NCI-H526 treated with DMSO at 0.1 percent for 48 hours (cell line): ENCODE data around the gene CLRN1.

Experiments used
- DNase-seq: peaks from one replicate; lab custom pipeline; 2025; lab: John Stamatoyannopoulos, UW

The CLRN1 gene

DNA sequence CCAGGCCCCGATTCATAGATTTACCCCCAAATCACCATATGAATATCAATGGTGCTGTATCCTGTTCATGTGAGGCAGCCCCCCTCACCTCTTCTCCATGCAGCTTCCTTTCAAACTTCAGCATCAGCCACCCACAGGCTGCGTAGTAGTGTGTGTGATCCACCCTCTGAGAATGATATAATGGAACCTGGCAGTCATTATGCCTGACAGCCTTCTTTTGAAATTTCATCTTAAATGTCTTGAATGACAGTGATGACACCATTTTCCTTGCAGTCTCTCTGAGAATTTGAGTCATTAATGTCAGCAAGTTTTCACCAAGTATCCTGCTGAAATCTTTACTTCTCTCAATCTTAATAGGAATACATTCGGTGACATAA is 3.5 kb upstream of the CLRN1 start:
- DNase-seq: no peak

DNA sequence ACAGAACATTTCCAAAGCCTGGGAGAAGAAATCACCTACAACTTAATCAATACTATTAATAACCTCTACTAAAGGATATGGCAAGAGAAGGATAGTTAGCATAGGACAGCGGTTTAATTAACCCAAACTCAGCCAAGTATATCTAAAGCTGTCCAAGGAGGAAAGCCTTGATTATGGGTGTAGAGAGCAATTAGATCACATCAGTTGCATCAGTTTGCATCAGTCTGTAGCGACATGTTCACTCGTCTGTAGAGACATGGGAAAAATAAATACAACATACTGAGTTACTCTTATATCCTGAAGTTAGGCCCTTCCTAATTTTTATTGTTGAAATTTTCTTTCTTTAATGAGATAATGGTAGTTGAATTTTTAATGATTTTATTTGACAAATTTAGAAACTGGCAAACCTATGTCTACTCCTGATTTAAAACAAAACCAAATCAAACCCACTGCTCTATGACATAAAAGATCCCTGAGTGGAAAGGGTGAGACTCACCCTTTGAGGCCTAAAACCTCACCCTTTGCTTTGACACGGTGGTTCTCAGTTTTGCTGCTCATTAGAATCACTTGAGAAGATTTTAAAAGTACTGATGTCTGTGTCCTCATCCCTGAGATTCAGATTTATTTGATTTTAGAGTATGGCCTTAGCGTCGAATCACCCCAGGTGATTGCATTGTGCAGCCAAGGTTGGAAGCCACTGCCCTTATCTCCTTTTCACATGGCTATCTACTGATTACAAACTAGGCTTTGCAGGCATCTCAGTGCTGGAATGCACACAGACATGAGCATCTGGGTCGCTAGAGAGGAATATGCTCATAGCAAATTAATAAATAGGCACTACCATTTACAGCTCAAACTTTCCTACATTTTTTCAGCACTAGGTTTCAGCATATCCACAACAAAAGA is 2.8 kb upstream of the CLRN1 start:
- no peak for DNase-seq

DNA sequence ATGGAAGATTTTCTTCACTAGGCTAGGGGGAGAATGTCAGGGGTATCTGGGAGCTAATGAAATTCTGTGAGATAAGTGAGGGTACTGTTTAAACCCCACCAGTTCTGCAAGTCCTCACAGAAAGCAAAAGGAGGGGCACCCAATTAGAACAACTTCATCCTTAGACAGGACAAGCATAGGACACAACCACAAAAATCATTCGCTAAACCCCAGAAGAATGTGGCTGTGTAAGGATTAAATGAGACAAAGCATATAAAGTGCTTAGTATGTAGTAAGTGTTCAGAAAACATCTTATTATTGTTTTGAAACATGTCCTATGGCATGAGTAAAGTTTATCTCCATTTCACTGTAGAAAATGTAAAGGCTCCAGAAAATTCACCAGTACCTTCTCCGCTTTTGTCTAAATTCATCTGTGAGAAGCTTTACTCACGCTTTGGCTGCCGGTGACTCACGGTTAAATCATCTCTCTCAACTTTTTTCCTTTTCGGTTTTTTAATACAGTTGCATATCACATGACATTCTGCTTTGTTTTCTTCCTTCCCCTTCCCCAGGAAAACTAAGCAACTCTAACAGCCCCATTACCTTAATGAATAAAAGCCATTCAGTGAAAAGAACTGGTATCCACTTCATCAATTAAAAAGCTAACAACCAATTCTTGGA is 1.7 kb downstream of the CLRN1 start:
- no peak for DNase-seq

DNA sequence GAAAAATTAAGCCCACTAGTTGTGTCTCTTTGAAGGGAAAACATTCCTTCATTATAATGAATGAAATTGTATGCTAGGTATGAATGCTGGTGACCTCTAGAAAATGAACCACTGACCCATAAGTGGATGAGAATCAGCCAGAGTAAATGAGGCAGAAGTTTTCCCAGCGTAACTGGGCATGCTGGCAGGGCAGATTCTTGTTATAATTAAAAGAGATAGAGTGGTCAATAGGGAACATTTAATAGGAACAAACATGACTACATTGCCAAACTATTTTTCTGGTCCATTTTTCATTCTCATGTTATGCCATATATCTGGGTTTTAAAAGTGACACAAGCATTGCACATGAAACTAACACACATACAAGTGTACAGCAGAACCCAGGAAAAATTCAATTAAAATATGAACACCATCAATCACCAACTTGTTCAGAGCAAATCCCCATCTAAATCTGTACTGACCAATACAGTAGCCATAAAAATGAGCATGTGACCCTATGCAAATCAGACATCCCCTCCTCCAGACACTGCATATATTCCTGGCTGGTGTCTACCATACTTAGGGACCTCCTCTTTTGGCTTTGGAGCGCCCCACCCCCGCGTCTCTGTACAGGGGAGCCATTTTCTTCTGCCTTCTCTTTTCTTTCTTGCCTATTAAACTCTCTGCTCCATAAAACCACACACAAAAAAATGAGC is 4.0 kb downstream of the CLRN1 start:
- no peak for DNase-seq

DNA sequence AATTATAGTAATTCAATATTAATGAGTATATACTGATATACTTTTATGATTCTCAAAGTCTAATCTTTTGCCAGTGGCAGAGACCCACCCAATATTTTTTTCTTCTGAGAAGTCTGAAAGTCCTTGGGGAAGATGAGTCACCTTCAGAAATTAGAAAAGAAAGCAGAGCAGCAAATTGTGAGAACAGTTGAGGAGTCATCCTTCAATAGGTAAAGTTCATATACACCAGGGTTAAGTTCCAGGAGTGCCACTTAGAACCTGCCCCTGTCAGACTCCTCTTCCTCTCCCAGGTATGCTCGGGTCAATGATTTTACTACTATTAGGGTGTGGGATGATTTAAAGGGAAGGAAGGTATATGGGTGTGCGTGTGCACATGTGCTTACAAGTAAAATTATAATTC is 7.1 kb downstream of the CLRN1 start:
- DNase-seq: no peak

DNA sequence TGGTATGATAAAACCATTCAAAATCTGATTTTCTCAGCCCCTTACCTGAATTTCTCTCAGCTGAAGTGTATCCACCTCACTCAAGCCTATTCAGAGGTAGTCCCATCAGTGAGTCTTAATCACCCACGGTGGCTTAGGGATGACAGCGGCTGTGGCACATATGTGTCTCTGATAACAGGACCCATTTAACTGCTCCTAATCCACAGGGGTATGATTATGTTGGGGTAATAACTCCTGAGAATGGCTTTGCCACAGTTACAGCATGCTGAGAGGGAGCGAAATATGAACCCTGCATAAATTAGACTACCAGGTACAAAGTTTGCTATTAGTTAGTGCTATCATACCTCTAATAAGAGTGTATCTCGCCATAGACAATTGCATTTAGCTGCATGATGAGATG is 10.6 kb downstream of the CLRN1 start:
- DNase-seq: no peak

DNA sequence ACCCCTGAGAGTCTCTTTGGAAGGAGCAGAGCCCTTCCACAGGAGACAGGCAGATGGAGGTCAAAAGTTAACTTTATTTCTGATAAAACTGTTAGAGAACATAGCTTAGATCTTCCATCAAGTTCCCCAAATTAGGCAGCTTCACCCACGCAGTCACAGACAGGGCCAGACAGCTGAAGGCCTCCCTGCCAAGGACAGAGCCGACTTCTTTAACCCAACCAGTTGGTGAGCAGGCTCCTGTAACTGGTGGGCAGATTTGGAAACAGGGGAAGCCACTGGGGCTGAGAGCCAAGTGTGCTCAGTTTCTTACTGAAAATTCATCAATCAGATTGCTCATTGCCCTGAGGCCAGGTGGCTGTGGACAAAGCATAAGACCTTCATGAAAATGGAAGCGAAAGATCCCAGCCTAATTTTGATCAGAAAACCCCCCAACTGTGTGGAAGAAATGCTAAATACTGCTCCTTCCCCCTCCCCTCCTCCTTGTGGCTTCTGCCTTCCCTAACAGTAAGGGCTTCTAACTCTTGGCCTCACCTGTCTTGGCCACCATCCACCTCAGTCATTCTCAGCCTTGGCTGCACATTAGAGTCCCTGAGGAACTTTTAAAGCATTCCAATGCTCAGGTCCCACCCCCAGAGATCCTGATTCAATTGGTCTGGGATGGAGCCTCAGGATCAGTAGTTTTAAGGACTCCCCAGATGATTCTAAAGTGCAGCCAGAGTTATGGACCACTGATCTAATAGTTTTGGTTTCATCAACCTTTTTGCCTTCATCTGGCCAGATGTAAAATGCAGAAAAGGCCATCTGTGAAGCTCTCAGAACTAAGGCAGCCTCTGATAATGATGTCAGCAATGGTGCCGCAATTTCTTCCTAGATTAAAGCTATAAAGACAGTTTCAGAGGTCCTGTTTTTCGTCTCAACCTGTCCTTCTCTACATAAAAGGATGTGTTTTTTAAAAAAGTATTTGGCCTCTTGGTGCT is 11.5 kb downstream of the CLRN1 start:
- DNase-seq: no peak

DNA sequence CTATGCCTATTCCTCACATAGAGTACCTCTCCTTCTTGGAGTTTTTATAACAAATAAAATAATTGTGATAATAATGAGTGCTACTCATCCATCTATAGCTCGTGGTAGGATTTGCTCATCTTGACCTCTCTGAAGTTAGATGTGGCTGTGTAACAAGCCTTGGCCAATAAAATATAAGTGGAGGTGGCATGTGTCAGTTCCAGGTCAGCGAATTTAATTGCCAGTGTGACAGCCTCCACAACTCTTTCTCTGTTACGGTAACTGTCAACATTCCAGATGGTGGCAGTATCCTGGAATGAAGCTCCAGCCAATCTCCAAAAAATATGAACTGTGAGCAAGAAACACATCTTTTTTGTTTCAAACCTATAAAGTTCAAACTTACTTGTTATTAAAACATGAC is 13.8 kb downstream of the CLRN1 start:
- no peak for DNase-seq

DNA sequence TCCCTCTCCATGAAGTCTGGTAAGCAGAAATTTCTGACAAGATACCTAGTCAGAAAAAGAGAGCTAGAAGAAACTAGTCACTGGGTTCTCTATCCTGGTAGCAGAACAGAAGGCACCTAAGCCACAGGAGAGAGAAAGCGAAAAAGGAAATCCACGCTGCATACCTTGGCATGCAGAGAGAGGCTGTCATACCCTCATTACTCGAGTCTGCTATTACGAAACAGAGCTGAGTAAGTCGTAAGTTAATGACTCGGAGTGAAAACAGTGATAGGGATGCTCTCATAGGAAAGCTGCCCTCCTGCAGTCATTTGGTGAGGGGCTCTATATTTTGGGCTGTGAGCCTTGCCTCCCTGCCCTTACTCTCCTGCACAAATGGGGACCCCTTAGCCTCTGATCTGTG is 16.2 kb downstream of the CLRN1 start:
- no peak for DNase-seq

DNA sequence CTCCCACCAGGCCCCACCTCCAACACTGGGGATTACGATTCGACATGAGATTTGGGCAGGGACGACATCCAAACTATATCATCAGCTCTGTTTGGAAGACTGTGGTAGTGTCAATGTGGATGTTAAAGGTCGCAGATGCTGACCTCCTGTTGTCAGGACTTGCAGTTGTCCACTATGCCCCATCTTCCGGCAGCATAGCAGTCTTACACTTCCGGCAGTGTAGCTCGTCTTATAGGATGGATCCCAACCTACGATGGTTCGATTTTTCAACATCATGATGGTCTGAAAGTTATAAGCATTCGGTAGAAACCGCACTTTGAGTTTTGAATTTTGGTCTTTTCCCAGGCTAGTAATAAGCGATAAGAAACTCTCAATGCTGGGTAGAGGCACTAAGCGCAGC is 20.6 kb downstream of the CLRN1 start:
- DNase-seq: no peak

DNA sequence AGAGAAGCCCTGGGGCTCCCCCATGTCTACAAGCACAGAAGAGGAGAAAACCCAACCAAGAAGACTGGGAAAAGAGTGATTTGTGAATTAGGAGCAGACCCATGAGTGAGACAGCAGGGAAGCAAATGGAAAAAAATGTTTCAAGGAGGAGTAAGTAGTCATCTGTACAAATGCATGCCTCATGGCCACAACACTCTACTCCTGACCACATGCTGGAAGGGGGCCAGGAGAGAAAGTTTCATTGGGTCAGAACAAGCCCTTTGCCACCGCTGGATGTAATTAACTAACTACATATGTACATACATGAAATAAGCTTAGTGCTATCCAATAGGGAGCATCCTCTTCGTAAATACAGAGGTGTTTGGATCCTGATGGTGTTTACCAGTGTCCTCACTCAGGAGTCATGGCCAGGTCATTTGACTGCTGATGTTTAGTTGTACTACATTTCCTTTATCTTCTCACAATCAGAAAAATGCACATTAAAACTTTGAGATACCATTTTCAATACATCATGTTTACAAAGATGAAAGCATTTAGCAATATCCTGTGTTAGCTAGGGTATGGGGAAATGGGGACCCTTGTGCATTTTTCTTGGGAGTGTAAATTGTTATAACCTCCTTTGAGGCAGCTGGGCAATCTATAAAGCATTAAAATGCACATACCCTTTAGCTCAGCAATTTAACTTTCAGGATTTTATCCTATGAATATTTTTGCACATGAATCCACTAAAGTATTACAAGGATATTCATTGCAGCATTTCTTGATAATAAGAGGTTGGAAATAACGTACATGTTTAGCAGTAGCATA is 27.1 kb downstream of the CLRN1 start:
- no peak for DNase-seq

DNA sequence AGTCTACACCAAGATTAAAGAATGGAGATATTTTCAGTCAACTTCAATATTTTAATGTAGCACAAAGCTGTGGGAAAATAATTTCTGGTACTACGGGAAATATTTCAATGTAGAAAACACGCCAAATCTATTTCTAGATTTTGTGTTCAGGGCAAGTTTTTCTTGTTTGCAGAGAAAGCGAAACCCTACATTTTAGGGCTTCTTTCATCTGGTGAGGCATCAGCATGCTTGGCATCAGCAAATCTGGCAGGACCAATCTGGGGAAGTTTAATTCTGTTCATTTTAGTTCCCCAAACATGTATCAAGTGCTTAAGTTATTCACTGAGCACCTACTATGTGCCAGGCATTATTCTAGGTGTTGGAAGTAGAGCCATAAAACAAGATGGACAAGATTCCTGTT is 30.3 kb downstream of the CLRN1 start:
- DNase-seq: no peak

DNA sequence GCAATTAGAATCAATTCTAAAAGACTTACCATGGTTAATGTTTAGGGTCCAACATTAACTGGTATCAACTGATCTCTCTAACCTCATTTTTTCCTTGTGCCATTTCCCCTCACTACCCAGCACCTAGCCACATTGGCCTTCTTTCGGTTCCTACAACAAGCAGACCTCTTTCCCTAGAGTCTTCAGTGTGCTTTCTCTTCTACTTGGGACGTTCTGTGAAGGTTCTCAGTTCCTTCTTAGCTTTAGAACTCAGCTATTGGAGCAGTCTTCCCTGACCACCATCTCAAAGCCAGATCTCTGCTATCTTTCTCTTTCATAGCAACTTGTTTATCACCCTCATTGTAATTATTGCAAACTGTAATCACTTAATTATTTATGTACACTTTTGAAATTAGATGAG is 35.8 kb downstream of the CLRN1 start:
- DNase-seq: no peak

DNA sequence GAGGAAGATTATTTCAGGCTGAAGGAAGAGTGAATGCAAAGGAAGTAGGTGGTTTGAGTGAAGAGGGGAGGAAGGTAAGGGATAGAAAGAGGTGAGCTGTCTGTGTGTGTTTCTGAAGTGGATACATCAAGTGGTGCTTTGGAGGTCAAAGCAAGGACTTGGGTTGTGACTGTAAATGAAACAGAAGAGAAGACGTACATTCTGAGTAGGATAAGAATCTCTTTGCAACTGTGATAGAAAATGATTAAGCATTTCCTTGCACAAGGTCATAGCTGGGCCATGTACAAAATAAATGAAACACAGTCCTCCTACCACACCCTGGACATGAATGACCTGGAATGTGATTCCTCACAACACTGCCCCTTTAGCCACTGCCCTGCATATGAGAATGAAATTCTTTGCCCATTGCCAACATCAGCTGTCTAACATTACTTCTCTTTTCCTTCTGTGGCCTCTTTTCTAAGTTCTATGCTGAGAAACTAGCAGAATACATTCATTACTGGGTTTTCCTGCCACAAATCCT is 39.0 kb downstream of the CLRN1 start:
- no peak for DNase-seq

DNA sequence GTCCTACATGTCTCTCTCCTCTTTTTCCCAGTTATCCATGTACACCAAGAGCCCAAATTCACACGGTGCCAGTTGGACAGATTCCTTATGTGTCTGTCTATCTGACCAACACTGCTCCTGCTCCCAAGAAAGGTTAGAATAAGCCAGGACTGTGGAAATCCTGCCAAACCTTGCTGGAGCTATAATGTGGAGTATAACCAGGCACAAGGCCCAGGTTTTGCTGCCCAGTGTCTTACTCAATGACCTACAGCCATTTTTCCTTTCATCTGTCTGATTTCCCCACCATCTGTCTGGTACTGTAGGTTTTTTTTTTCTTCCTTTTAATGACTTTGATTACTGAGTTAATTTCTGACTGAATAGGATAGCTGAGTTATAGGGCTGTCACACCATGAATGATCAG is 40.8 kb downstream of the CLRN1 start:
- no peak for DNase-seq

DNA sequence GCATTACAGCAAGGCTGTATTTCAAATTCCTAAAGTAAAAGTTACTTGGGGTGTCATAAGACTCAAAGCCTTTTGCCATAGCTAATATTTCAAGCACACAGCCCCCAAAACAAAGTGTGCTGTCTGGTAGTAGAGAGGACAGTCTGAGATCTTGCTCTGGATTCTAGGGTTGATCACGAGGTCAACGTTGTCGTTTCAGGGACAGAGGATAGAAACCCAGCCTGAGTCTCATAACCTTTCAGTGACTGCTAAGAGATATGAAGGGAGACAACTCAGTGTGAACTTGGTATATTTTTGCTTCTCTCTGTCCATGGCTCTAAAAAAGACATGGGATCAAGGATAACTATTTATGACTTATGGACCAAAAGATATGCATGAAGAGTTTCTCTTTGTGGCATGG is 41.7 kb downstream of the CLRN1 start:
- DNase-seq: no peak

DNA sequence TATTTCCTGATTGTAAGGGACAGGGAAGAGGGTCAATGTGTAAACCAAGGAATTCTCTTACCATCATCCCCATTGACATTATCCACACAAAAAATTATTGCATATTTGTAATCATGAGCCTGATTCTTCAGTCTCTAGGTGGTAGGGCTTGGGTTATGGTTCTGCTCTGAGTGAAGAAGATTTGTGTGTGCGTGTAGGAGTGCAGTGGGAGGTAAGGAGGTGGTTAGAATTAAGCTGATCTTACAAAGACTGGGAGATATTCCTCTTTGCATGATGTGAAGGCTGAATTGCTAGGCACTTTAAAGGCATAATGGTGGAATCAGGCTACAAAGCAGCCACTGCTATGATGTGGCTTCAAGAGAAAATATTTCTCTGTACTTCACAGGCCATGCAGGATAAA is 44.3 kb downstream of the CLRN1 start:
- DNase-seq: no peak

DNA sequence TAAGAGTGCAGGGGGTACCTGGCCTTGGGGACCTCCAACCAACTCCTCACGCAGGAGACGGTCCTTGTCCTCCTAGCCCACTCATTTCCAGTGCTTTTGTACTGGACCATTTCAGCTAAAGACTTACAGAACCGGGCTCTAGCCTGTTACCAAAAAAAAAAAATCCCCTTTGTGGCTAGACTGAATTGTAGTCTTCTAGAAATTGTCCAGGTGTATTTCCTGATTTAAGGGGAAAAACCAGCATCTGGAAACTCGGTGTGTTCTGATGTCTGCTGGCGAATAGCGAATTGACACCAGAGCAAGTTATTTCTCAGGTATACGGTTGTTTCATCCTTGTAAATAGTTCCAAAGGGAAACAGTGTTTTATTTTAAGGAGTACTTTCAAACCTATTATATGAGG is 46.2 kb downstream of the CLRN1 start:
- DNase-seq: no peak

DNA sequence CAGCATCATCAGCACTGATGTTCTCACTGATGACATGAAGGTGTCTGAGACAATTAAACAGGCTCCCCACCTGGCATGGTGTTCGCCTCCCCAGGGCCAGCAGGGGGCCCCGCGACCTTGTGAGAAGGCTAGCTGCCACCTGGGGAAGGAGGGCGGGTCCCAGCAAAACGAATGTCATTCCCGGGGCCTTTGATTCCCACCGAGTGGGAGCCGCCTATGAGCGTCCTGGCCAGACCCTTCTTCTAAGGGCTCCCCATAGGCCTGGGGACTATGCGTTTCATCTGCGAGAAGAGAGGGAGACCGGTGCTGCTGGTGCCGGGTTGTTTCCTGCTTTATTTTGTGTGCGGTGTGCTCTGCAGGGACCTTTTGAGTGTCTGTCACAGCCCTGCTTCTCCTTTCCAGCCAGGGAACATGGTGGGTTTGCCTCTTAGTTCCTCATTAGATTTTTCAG is 46.8 kb downstream of the CLRN1 start:
- DNase-seq: peak; percentile 59

DNA sequence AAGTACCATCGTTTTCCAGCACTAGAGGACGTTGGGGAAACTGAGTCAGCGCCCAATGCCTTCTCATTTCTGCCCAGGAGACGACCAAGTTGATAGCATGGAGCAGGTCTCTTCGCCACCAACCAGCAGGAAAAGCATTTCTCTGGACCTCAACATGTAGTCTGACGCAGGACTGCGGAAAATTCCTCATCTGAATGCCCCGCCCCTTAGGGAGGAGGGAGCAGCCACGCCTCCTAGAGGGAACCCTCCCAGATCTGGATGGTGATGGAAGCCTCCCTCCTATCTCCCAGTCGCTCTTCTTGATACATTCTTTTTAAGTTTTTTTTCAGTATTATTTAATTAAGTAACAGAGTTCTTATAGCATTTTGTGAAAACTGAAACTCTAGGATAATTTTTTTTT is 49.9 kb downstream of the CLRN1 start:
- DNase-seq: no peak

DNA sequence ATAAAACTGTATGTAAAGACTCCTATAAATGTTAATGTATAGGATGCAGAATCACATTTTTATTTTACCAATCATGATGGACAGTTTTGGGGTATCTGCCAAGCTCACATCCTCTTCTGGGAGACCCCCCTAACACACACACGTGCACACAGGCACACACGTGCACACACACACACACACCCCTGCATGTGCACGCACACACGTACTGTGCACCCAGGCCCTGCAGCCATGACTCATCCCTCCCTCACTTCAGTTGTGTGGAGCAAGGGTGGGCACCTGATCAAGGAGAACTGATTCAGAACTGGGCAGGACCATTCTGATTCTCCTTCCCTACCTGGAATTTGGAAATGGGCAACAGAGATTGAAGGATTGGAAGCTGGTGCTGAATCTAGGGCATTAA is 51.3 kb downstream of the CLRN1 start:
- no peak for DNase-seq
